T-cell (primary cell): ENCODE results near the gene TPBGL. TPM values are rescaled to one million over a fixed set of nuclear protein-coding genes. Genes with fewer than 3 reads are reported as not detected.

ENCODE experiments used
- ATAC-seq, 4 experiments: fragments of 200-7000 bp in 3 of 4; fragments of 150-1000 bp in 1 of 4; cut with Tn5 transposase; replicated peaks in 1 of 4; 1 replicate in 3 of 4; 2 replicates in 1 of 4; pipeline ENCODE4 v1.10.0; 2021; ENCODE audit warnings: moderate library complexity in 3 of 4, mild to moderate bottlenecking in 2 of 4, moderate number of reproducible peaks in 1 of 4
- CTCF ChIA-PET, 2 donors: fragments of 300-600 bp; sonication (Branson Sonifier 250); formaldehyde crosslinking; loops; one replicate each; lab custom pipeline; 2022; ENCODE audit warnings: antibody characterized with exemption in 2 of 2; lab: Charles Lee
- POLR2A ChIA-PET, 2 donors: fragments of 300-600 bp; sonication (Branson Sonifier 250); formaldehyde crosslinking; loops; one replicate each; lab custom pipeline; 2022; ENCODE audit warnings: antibody characterized with exemption in 2 of 2; lab: Charles Lee
- DNase-seq, 35 experiments: peaks; one replicate each; pipeline versions ENCODE4 v3.0.0 to v3.0.0-alpha.2; 2013 to 2023
- H3K27ac ChIP-seq: one replicate; pipeline ENCODE4 v1.5.1; 2013; ENCODE audit warnings: low read length
- H3K27me3 ChIP-seq, 2 experiments: replicated peaks in 1 of 2; 1 replicate in 1 of 2; 2 replicates in 1 of 2; pipeline versions ENCODE4 v1.6.1 to v1.7.0; 2013; ENCODE audit warnings: low read length in 1 of 2, mixed read lengths in 1 of 2; ENCODE audit not compliant: control insufficient read depth in 2 of 2, insufficient read depth in 2 of 2; ENCODE audit errors: extremely low read depth in 1 of 2
- H3K36me3 ChIP-seq, 2 donors: 1 replicate in 1 of 2; 2 replicates in 1 of 2; pipeline versions ENCODE4 v1.6.1 to v1.7.0; 2013; ENCODE audit warnings: low read length in 1 of 2; ENCODE audit not compliant: control insufficient read depth in 2 of 2, insufficient read depth in 1 of 2; ENCODE audit errors: extremely low read depth in 1 of 2
- H3K4me1 ChIP-seq, 2 experiments: 1 replicate in 1 of 2; 2 replicates in 1 of 2; pipeline versions ENCODE4 v1.6.1 to v1.7.0; 2013; ENCODE audit warnings: low read length in 2 of 2, mixed read lengths in 1 of 2; ENCODE audit not compliant: insufficient read depth in 2 of 2, control insufficient read depth in 1 of 2; ENCODE audit errors: extremely low read depth in 1 of 2
- H3K4me3 ChIP-seq, 2 donors: 1 replicate in 1 of 2; 2 replicates in 1 of 2; pipeline versions ENCODE4 v1.5.1 to v1.7.0; 2013; ENCODE audit warnings: mild to moderate bottlenecking in 2 of 2, low read length in 1 of 2, moderate library complexity in 1 of 2; ENCODE audit not compliant: control insufficient read depth in 1 of 2; ENCODE audit errors: extremely low read depth in 1 of 2
- H3K9me3 ChIP-seq: 2 replicates; pipeline ENCODE4 v1.7.0; 2013
- H3K27ac Mint-ChIP-seq, 2 donors: one replicate each; pipeline ENCODE4 v1.8.0; 2020 to 2021; ENCODE audit warnings: mild to moderate bottlenecking in 2 of 2, mixed read lengths in 2 of 2
- H3K27me3 Mint-ChIP-seq, 2 donors: one replicate each; pipeline ENCODE4 v1.8.0; 2021 to 2022; ENCODE audit warnings: mixed read lengths in 2 of 2
- H3K36me3 Mint-ChIP-seq: one replicate; pipeline ENCODE4 v1.8.0; 2021; ENCODE audit warnings: mixed read lengths
- H3K4me1 Mint-ChIP-seq, 3 donors: one replicate each; pipeline ENCODE4 v1.8.0; 2020 to 2022; ENCODE audit warnings: mixed read lengths in 3 of 3, mild to moderate bottlenecking in 1 of 3
- H3K4me3 Mint-ChIP-seq, 3 donors: one replicate each; pipeline ENCODE4 v1.8.0; 2020 to 2022; ENCODE audit warnings: mild to moderate bottlenecking in 3 of 3, mixed read lengths in 3 of 3, moderate library complexity in 3 of 3
- H3K9me3 Mint-ChIP-seq, 3 donors: one replicate each; pipeline ENCODE4 v1.8.0; 2020 to 2022; ENCODE audit warnings: mixed read lengths in 3 of 3
- whole genome bisulfite sequencing: methylation state at CpG from one replicate; pipeline ENCODE4 v1.1.5; 2013; ENCODE audit warnings: missing lambda C conversion rate; ENCODE audit not compliant: insufficient coverage; 5-methylcytosine and 5-hydroxymethylcytosine counted together
- total RNA-seq, 35 experiments: library from RNA in 6 of 35; stranded (reverse) in 6 of 35; fragments of 120-200 nt in 1 of 35; gene quantifications; one replicate each; pipeline versions ENCODE4 v1.2.1 to v1.2.4 and lab custom pipeline; 2013 to 2026

TPBGL gene
- total RNA-seq, 5 donors from 2014 or later (not counting 1 experiment from before 2014, with no cell fraction given) = 0.13 to 0.59 (median 0.47) TPM

DNA sequence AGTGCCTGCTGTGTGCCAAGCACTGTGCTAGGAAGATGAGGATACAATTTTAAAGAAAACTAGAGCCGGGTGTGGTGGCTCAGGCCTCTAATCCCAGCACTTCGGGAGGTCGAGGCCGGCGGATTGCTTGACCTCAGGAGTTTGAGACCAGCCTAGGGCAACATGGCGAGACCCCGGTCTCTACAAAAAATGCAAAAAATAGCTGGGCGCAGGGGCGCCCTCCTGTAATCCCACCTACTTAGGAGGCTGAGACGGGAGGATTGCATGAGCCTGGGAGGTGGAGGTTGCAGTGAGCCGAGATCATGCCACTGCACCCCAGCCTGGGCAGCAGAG is 8.3 kb downstream of the TPBGL start:
- POLR2A ChIA-PET = interaction anchor here in 1 of 2 donors (0.6 to 0.8 kb wide), 3 partner anchors 22 to 108 kb away, joined by 3 read pairs; no protein-coding TSS in a partner anchor
- no peaks in the 10 kb centered on the region for H3K9me3 ChIP-seq
- no peak overlapping the region for H3K27ac ChIP-seq
- H3K36me3 ChIP-seq = no peaks in the 10 kb centered on the region
- CTCF ChIA-PET = interaction anchor here (0.5 to 4.3 kb wide), 24 partner anchors 9 to 1116 kb away, joined by 3 to 103 read pairs (median 5); no protein-coding TSS in a partner anchor
- H3K4me1 Mint-ChIP-seq = peaks cover 0 to 7% (median 0%) of the 10 kb centered on the region in 3 donors
- no peak overlapping the region for H3K4me3 ChIP-seq
- H3K4me3 Mint-ChIP-seq = no peak overlapping the region
- H3K27me3 ChIP-seq = peaks cover 9 to 29% of the 10 kb centered on the region in 2 experiments
- H3K9me3 Mint-ChIP-seq = no peaks in the 10 kb centered on the region
- H3K27me3 Mint-ChIP-seq = peaks cover 3 to 4% of the 10 kb centered on the region in 2 donors
- WGBS = 0% methylated on average over 1 of the region's 11 CpGs
- H3K27ac Mint-ChIP-seq = no peak overlapping the region
- ATAC-seq (no peak), DNase-seq (no peak)
- H3K36me3 Mint-ChIP-seq = no peaks in the 10 kb centered on the region
- H3K4me1 ChIP-seq = peaks cover 0 to 7% of the 10 kb centered on the region in 2 experiments

DNA sequence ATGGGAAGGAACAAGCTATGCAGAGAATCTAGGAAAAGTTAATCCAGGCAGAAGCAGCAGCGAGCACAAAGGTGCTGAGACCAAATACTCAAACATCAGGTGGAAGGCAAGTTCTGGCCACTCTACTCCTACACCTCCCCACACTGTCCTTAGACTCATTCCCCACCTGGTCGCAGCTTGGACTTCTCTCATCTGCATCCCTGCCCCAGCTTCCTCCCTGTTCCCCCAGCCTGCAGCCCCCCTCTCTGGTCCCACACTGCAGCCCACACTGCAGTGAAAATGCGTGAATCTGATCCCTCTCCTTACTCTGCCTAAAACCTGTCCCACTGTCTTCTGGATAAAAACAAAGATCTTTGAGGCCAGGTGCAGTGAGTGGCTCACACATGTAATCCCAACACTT is 9.1 kb downstream of the TPBGL start:
- ChIA-PET CTCF (interaction anchor here (0.6 to 4.3 kb wide), 10 partner anchors 10 to 320 kb away, joined by 3 to 103 read pairs (median 7); no protein-coding TSS in a partner anchor), POLR2A (no interaction called here)
- Mint-ChIP-seq H3K27me3 (peaks cover 1 to 3% of the 10 kb centered on the region in 2 donors), H3K4me1 (peaks cover 0 to 7% (median 0%) of the 10 kb centered on the region in 3 donors), H3K9me3 (no peaks in the 10 kb centered on the region), H3K27ac (no peak overlapping the region), H3K4me3 (no peak overlapping the region), H3K36me3 (no peaks in the 10 kb centered on the region)
- peaks cover 0 to 7% of the 10 kb centered on the region in 2 experiments for H3K4me1 ChIP-seq
- H3K9me3 ChIP-seq = no peaks in the 10 kb centered on the region
- ATAC-seq (no peak), DNase-seq (peak in 1 of 35 experiments; percentile 5)
- peaks cover 5 to 29% of the 10 kb centered on the region in 2 experiments for H3K27me3 ChIP-seq
- H3K4me3 ChIP-seq = no peak overlapping the region
- 68% methylated on average over 3 of the region's 3 CpGs for WGBS
- no peaks in the 10 kb centered on the region for H3K36me3 ChIP-seq
- no peak overlapping the region for H3K27ac ChIP-seq

DNA sequence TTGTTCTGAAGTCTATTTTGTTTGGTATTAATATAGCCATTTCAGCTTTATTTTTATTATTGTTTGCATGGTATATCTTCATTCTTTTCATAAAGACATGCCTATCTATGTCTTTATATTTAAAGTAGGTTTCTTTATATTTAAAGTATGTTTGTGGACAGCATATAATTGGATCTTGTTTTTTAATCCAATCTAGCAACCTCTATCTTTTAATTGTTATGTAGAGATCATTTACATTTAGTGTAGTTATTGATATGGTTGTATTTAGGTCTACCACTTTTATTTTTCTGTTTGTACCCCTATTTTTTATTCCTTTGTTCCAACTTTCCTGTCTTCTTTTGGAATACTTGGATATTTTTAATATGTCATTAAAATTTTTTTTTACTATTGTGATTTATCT is 13.8 kb downstream of the TPBGL start:
- no peaks in the 10 kb centered on the region for H3K36me3 Mint-ChIP-seq
- CTCF ChIA-PET = interaction anchor here in 1 of 2 donors (1.5 kb wide), 1 partner anchor 16 kb away, joined by 5 read pairs; no protein-coding TSS in a partner anchor
- POLR2A ChIA-PET = no interaction called here

DNA sequence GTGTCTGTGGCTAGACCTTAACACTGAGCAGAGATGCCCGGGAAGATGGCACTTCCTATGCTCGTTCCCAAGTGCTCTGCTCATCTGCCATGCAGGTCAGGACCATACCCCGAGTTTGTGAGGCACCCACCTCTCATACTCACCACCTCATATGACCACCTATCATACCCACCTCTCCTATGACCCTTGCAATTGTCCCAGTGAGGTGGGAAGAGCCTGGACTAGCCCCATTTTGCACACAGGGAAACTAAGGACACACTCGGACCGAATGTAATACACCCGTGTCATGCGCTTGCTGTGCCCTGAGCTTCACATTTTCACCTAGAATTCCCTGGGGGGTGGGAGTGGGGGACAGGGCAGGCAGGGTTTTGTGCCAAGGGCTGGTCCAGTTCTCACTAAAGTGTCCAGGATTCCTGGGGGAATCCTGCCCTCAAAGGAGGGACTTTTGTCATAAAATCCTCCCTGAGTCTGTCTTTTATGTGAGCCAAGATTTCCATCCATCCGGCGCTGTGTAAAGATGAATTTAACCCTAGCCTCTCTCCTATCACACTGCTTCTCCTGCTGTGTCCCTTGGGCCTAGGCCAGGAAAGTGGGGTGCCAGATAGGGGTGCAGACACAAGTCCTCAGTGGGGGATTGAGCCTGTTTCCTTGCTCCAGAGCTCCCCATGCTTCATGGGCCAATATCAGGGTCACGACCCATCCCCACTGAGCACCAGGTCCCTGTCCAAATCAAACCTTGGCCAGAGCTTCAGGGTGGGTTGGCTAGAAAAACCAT is 20.0 kb downstream of the TPBGL start:
- Histone ChIP-seq H3K27me3 (no peaks in the 10 kb centered on the region), H3K4me1 (peaks cover 22 to 58% of the 10 kb centered on the region in 2 experiments), H3K36me3 (no peaks in the 10 kb centered on the region), H3K27ac (peak overlapping the region; percentile 71), H3K4me3 (no peak overlapping the region), H3K9me3 (no peaks in the 10 kb centered on the region)
- CTCF ChIA-PET = interaction anchor here (0.5 to 1.4 kb wide), 8 partner anchors 10 to 1868 kb away, joined by 3 to 8 read pairs (median 4); partner anchors contain the start of genes MYO7A (in 1 of the 2), SPCS2 (in 1 of the 2) and XRRA1 (in 1 of the 2)
- H3K27me3 Mint-ChIP-seq = no peaks in the 10 kb centered on the region
- no peaks in the 10 kb centered on the region for H3K36me3 Mint-ChIP-seq
- peak overlapping the region; percentile 94 to 95 for H3K27ac Mint-ChIP-seq
- POLR2A ChIA-PET = no interaction called here
- peak overlapping the region in 2 of 3 donors; percentile 17 to 68 for H3K4me3 Mint-ChIP-seq
- ATAC-seq (peak in 2 of 4 experiments; percentile 4 to 13), DNase-seq (no peak)
- H3K4me1 Mint-ChIP-seq = peaks cover 43 to 52% (median 50%) of the 10 kb centered on the region in 3 donors
- H3K9me3 Mint-ChIP-seq = no peaks in the 10 kb centered on the region
- WGBS = 67% methylated on average over 1 of the region's 10 CpGs

More for the DNA sequence above, 13.8 kb downstream of the TPBGL start:
- Mint-ChIP-seq H3K27me3 (peaks cover 0 to 3% of the 10 kb centered on the region in 2 donors), H3K9me3 (no peaks in the 10 kb centered on the region), H3K27ac (no peak overlapping the region), H3K4me3 (no peak overlapping the region), H3K4me1 (peaks cover 0 to 2% (median under 1%) of the 10 kb centered on the region in 3 donors)
- Histone ChIP-seq H3K4me3 (no peak overlapping the region), H3K36me3 (no peaks in the 10 kb centered on the region), H3K27ac (no peak overlapping the region), H3K27me3 (peaks cover 2 to 13% of the 10 kb centered on the region in 2 experiments), H3K4me1 (peaks cover 0 to 4% of the 10 kb centered on the region in 2 experiments), H3K9me3 (no peaks in the 10 kb centered on the region)
- ATAC-seq = no peak
- no peak for DNase-seq

DNA sequence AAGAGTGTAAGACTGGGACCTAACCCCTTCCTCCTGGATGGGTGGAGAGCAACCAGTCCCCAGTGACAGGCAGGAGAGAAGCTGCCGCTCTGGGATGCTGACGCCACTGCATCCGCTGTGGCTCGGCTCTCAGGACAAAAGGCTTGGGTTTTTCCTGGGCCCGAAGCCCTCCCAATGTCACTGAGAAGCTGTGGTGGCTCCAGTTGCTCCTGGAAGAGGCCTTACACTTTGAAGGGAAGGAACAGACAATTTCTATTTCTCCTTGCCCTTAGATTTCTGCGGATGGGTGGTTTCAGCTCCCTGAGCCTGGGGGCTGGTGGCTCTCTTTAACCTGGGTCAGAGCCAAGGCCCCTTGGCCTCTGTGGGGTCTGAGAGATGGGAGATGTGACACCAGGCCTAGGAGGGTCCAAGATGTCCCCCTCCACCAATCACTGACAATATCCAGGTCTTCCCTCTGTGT is 21.4 kb downstream of the TPBGL start:
- Mint-ChIP-seq H3K4me1 (peaks cover 43 to 52% (median 50%) of the 10 kb centered on the region in 3 donors), H3K36me3 (peaks cover 7% of the 10 kb centered on the region), H3K27me3 (no peaks in the 10 kb centered on the region), H3K9me3 (no peaks in the 10 kb centered on the region), H3K4me3 (peak overlapping the region in 1 of 3 donors; percentile 68), H3K27ac (peak overlapping the region; percentile 94 to 95)
- ATAC-seq (no peak), DNase-seq (no peak)
- peaks cover 3 to 7% of the 10 kb centered on the region in 2 donors for H3K36me3 ChIP-seq
- peaks cover 22 to 58% of the 10 kb centered on the region in 2 experiments for H3K4me1 ChIP-seq
- H3K27ac ChIP-seq = peak overlapping the region; percentile 71
- 100% methylated on average over 5 of the region's 6 CpGs for WGBS
- CTCF ChIA-PET = interaction anchor here (0.6 to 0.7 kb wide), 2 partner anchors 11 to 13 kb away, joined by 3 to 4 read pairs; no protein-coding TSS in a partner anchor
- H3K4me3 ChIP-seq = no peak overlapping the region
- H3K27me3 ChIP-seq = no peaks in the 10 kb centered on the region
- POLR2A ChIA-PET = interaction anchor here in 1 of 2 donors (0.8 kb wide), 1 partner anchor 189 kb away, joined by 6 read pairs; no protein-coding TSS in a partner anchor
- no peaks in the 10 kb centered on the region for H3K9me3 ChIP-seq

DNA sequence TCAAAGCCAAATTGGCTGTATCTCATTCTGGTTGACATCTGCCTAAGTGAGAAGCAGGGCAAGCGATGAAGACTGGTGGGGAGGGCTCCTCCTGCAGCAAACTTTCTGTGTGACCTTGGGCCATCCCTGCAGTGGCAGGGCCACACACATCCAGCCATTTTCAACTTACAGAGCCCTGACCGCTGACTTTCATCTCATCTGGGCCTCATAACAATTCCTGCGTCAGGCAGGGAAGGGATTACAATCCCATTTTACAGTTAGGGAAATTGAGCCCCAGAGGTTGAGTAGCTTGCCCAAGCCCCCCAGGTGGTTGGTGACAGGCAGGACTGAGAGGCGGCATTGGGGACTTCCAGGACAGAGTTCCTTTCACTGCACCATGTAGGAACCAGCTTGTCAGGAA is 21.9 kb downstream of the TPBGL start:
- DNase-seq (no peak), ATAC-seq (no peak)
- ChIA-PET POLR2A (no interaction called here), CTCF (interaction anchor here (0.6 to 1.0 kb wide), 2 partner anchors 10 to 14 kb away, joined by 3 read pairs; no protein-coding TSS in a partner anchor)
- H3K36me3 Mint-ChIP-seq = peaks cover 11% of the 10 kb centered on the region
- no peak overlapping the region for H3K27ac ChIP-seq
- 100% methylated on average over 2 of the region's 4 CpGs for WGBS
- no peaks in the 10 kb centered on the region for H3K9me3 ChIP-seq
- H3K4me1 ChIP-seq = peaks cover 22 to 58% of the 10 kb centered on the region in 2 experiments
- H3K27me3 Mint-ChIP-seq = no peaks in the 10 kb centered on the region
- H3K4me1 Mint-ChIP-seq = peaks cover 43 to 52% (median 50%) of the 10 kb centered on the region in 3 donors
- H3K9me3 Mint-ChIP-seq = no peaks in the 10 kb centered on the region
- no peak overlapping the region for H3K4me3 ChIP-seq
- peak overlapping the region; percentile 94 to 95 for H3K27ac Mint-ChIP-seq
- H3K36me3 ChIP-seq = peaks cover 3 to 10% of the 10 kb centered on the region in 2 donors
- H3K27me3 ChIP-seq = no peaks in the 10 kb centered on the region
- H3K4me3 Mint-ChIP-seq = no peak overlapping the region
